ENCODE data around the gene MRPL33. TPM values are rescaled to one million over a fixed set of nuclear protein-coding genes. Genes with fewer than 3 reads are reported as not detected.
A peak's percentile ranks its signal among the peaks of the same experiment; 100 is the strongest.
"Not testable (repeated sequence)": the region's sequence is repeated elsewhere in the genome, so short reads cannot be mapped to it uniquely, and the experiment has no call there.

Gene MRPL33
- polyA plus RNA-seq, 6 donors from 2014 or later: 165 to 215 (median 182) TPM

DNA sequence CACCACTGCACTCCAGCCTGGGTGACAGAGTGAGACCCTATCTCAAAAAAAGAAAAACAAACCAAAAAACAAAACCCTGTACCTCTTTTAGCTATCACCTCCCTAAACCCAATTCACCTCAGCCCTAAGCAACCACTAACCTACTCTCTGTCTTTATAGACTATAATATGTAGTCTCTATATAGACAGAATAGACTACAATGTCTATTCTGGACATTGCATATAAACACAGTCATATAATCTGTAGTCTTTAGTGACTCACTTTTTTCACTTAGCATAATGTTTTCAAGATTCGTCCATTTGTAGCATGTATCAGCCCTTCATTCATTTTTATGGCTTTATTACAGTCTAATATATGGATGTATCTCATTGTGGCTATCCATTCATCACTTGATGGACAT lies 37.2 kb upstream of the MRPL33 start:
- peaks cover 5 to 36% (median 34%) of the 10 kb centered on the region in 3 donors for H3K27me3 Mint-ChIP-seq
- H3K27ac Mint-ChIP-seq: no peak overlapping the region
- DNase-seq (no peak), ATAC-seq (ENCODE audit: low read depth in 2 of 2) (no peak)
- peak overlapping the region in 3 of 8 donors; percentile 17 to 76 (median 40) for H3K4me3 Mint-ChIP-seq
- H3K36me3 Mint-ChIP-seq: peaks cover 0 to 4% of the 10 kb centered on the region in 2 donors
- H3K9me3 Mint-ChIP-seq: peaks cover 0 to 21% (median 3%) of the 10 kb centered on the region in 7 donors
- peaks cover 0 to 11% (median 4%) of the 10 kb centered on the region in 3 donors for H3K4me1 Mint-ChIP-seq

DNA sequence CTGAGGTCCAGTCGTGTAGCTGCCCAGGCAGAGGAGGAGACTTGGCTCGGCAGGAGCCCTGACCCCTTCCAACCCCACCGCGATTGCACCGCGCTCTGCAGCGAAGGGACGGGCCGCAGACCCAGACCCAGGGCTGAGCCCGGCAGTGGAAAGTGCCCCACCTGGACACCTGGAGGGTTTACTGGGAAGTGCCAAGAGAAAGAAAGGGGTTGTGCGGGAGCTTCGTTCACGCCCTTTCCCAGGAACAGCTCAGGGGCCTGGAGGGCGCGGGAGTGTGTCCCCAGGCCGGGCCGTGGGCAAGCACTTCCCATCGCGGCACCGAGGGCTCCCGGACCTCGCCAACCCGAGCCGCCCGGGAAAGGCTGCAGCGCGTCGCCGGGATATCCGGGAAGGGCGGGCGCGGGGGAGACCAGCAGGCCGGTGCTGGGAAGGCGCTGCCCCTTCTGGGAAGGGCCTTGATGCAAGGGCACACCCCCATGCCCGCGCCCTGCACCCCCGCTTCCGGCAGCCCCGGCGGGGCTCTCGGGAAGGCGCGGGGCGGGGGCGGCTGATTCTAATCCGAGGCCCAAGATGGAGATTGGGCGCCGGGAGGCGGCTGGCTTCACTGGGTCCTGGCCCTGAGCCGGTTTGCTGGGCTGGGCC lies 36.1 kb upstream of the MRPL33 start:
- DNase-seq: peak; percentile 12
- Mint-ChIP-seq H3K27ac (peak overlapping the region in 2 of 6 donors; percentile 39 to 65), H3K4me3 (peak overlapping the region; percentile 53 to 83 (median 74)), H3K9me3 (peaks cover 0 to 21% (median 4%) of the 10 kb centered on the region in 7 donors), H3K27me3 (peaks cover 5 to 36% (median 36%) of the 10 kb centered on the region in 3 donors), H3K4me1 (peaks cover 0 to 11% (median 4%) of the 10 kb centered on the region in 3 donors), H3K36me3 (peaks cover 0 to 4% of the 10 kb centered on the region in 2 donors)
- ATAC-seq (ENCODE audit: low read depth in 2 of 2): peak; percentile 32 to 44

DNA sequence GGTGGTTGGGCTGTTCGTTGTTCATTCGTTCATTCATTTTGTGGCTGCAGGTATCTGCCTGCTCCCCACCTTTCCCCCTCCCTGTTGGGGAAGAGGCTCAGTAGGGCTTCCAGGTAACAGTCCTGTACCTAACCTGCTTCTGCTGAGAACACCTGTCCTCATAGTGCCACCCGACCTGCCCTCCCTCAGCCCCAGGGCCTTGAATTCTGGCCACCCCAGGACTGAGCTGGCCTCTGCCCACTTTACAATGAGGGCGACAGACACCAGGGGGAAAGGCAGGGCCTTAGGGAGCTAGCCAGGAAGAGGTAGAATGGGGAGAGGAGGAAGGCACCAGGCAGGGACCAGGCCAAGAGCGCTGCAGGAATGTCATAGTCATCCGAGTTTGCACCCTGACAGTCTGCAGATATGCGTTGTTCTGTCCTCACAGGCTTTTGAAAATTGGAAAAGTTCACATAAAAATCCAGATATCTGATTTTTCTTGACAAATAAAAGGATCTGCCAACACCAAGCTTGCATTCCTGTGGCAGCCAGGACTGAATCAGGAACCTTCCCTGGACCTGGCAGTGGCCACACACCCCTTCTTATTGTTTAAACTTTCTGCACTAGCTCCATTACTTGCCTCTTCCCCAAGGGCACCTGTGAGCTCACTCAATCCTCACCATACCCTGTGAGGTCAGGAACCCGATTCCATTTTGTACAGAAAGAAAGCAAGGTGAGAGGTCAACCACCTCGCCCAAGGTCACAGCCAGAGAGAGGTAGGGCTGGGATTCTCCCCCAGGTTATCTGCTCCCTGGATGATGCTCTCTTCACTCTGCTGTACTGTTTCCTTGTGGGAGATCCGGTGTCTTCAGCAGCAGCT lies 35.3 kb upstream of the MRPL33 start:
- ATAC-seq (ENCODE audit: low read depth in 2 of 2) (no peak), DNase-seq (no peak)
- H3K36me3 Mint-ChIP-seq: peaks cover 4 to 6% of the 10 kb centered on the region in 2 donors
- H3K27me3 Mint-ChIP-seq: peaks cover 5 to 36% (median 36%) of the 10 kb centered on the region in 3 donors
- H3K9me3 Mint-ChIP-seq: peaks cover 0 to 28% (median 5%) of the 10 kb centered on the region in 7 donors
- peak overlapping the region in 7 of 8 donors; percentile 33 to 73 (median 58) for H3K4me3 Mint-ChIP-seq
- H3K27ac Mint-ChIP-seq: no peak overlapping the region
- peaks cover 0 to 11% (median 4%) of the 10 kb centered on the region in 3 donors for H3K4me1 Mint-ChIP-seq

DNA sequence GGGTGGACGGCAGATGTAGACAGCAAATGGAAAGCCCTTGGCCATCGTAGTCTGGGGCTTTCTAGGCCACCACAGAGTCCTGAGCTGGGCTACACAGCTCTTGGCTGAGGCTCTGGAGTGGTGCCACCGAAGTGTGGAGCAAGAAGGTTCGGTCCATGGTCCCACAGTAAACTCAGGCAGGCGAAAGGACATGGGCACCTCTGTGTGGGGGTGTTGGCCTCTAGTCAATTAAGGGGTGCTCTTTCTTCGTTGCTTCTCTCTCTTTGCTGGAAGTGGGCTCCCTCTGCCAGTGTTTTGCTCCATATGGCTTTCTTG lies 34.7 kb upstream of the MRPL33 start:
- Mint-ChIP-seq H3K36me3 (peaks cover 4 to 6% of the 10 kb centered on the region in 2 donors), H3K27me3 (peaks cover 5 to 36% (median 36%) of the 10 kb centered on the region in 3 donors), H3K4me1 (peaks cover 0 to 11% (median 4%) of the 10 kb centered on the region in 3 donors), H3K4me3 (peak overlapping the region in 5 of 8 donors; percentile 12 to 44 (median 35)), H3K27ac (no peak overlapping the region), H3K9me3 (peaks cover 0 to 30% (median 8%) of the 10 kb centered on the region in 7 donors)
- DNase-seq: no peak
- no peak for ATAC-seq (ENCODE audit: low read depth in 2 of 2)

DNA sequence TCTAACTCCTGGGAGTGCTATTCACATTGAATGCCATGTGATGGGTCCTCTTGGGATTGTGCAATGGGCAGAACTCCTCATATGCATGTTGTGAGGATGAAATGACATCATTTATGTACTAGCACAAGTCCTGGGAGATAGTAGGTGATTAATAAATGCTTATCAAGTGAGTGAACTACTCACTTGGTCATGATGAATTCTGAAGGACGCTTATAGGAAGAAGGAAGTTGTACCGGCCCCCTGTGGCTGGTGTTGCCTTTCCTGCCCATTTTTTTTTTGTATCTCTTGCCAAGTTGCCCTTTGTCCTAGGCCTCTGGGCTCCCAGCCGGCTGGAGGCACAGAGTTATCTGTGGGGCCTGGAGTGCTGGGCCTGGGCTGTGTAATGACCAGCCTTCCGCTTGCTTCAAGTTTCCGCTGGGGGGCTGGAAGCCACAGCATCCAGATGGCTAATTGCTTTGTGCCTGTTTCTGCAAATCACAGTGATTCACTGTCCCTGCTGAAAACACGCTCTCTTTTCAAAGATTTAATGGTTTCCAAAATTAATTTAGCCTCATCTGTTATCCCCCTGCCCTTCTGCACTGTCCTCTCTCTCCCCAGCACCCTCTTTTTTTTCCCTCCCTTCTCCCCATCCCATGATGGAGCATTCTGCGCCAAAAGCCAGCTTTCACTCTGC lies 33.7 kb upstream of the MRPL33 start:
- peaks cover 4 to 6% of the 10 kb centered on the region in 2 donors for H3K36me3 Mint-ChIP-seq
- DNase-seq: no peak

DNA sequence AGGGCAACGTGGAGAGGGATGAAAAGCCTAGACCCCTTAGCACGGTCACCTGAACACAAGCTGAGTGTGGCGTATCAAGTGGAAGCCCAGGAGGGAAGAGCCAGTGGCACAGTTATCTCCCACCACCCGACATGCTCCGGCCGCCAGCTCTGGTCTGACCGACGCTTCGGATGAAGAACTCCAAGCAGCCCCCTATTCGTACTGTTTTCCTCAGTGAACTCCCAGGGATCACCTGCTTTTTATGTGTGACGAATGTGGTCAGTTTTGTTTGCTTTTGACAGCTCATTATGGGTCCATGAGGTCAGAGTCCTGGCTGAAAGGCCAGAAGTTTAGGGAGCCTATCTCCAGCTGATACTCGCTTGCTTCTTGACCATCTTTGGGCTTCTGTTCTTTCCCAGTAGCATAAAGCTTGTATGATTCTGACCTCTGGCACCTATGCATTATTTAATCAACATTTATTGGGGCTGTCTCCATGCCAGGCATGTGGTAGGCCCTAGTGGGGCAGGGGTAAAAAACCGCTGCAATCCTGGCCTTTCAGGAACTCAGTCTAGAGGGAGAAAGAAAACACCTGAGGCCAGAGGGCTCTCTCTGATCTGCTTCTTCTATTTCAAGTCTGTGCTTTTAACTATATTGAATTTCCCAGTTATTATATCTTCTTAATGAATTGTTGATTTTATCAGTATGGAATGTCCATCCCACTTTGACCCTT lies 33.0 kb upstream of the MRPL33 start:
- Mint-ChIP-seq H3K4me3 (peak overlapping the region in 1 of 8 donors; percentile 75), H3K27ac (peak overlapping the region in 1 of 6 donors; percentile 36), H3K27me3 (peaks cover 8 to 36% (median 36%) of the 10 kb centered on the region in 3 donors), H3K36me3 (peaks cover 4 to 6% of the 10 kb centered on the region in 2 donors), H3K9me3 (peaks cover 0 to 26% (median 8%) of the 10 kb centered on the region in 7 donors), H3K4me1 (peaks cover 0 to 11% (median 4%) of the 10 kb centered on the region in 3 donors)
- DNase-seq (no peak), ATAC-seq (ENCODE audit: low read depth in 2 of 2) (no peak)

More for the DNA sequence above, 33.7 kb upstream of the MRPL33 start:
- H3K27me3 Mint-ChIP-seq: peaks cover 8 to 36% (median 36%) of the 10 kb centered on the region in 3 donors
- peaks cover 0 to 11% (median 4%) of the 10 kb centered on the region in 3 donors for H3K4me1 Mint-ChIP-seq
- H3K9me3 Mint-ChIP-seq: peaks cover 0 to 30% (median 8%) of the 10 kb centered on the region in 7 donors
- no peak for ATAC-seq (ENCODE audit: low read depth in 2 of 2)
- peak overlapping the region in 1 of 8 donors; percentile 21 for H3K4me3 Mint-ChIP-seq
- no peak overlapping the region for H3K27ac Mint-ChIP-seq

DNA sequence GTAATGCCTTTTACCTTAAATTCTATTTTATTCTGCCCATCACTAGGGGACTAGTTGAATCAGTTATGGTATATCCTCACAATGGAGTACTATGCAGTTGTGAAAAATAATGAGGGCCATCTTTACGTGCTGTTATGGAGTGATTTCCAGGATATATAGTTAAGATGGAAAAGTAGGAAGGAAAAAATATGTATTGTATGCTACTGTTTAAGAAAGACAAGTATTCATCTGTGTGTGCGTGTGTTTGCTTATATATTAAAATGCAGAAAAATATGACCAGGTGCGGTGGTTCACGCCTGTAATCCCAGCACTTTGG lies 32.5 kb upstream of the MRPL33 start:
- Mint-ChIP-seq H3K27me3 (peaks cover 8 to 36% (median 36%) of the 10 kb centered on the region in 3 donors), H3K27ac (no peak overlapping the region), H3K36me3 (peaks cover 4 to 6% of the 10 kb centered on the region in 2 donors), H3K9me3 (peaks cover 0 to 21% (median 8%) of the 10 kb centered on the region in 7 donors), H3K4me3 (no peak overlapping the region), H3K4me1 (peaks cover 0 to 11% (median 4%) of the 10 kb centered on the region in 3 donors)
- no peak for ATAC-seq (ENCODE audit: low read depth in 2 of 2)
- no peak for DNase-seq

DNA sequence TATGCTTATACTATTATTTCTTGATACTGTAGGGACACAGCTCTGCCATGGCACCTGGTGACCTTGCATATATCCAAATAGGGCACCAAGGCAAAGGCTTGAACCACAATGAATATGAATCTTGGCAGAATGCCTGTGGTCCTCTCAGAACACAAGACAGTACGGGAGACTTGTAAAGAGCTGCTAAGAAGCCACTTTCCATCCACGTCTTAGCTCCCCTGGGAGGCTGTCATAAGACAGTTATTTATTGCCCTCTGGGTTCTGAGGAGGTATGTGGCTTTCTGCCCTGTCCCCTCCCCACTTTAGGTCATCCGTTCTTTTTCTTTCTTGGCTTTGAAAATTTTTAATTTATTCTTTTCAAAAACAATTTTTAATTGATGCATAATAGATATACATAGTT lies 29.8 kb upstream of the MRPL33 start:
- H3K27me3 Mint-ChIP-seq: peaks cover 9 to 41% (median 37%) of the 10 kb centered on the region in 3 donors
- ATAC-seq (ENCODE audit: low read depth in 2 of 2) (no peak), DNase-seq (no peak)
- H3K27ac Mint-ChIP-seq: no peak overlapping the region
- H3K4me1 Mint-ChIP-seq: peaks cover 0 to 2% (median 0%) of the 10 kb centered on the region in 3 donors
- H3K36me3 Mint-ChIP-seq: peaks cover 4 to 6% of the 10 kb centered on the region in 2 donors
- no peak overlapping the region for H3K4me3 Mint-ChIP-seq
- H3K9me3 Mint-ChIP-seq: peaks cover 0 to 16% (median 7%) of the 10 kb centered on the region in 7 donors

DNA sequence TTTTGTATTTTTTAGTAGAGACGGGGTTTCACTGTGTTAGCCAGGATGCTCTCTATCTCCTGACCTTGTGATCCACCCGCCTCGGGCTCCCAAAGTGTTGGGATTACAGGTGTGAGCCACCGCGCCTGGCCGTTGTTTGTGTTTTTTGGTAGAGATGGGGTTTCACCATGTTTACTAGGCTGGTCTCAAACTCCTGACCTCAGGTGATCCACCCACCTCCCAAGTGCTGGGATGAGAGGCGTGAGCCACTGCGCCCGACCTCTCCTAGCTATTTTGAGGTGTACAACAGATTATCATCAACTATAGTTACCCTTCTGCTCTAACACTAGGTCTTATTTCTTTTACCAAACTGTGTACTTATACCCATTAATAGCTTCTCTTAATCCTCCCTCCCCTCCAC lies 28.9 kb upstream of the MRPL33 start:
- Mint-ChIP-seq H3K27me3 (peaks cover 11 to 32% (median 29%) of the 10 kb centered on the region in 3 donors), H3K4me3 (no peak overlapping the region), H3K36me3 (peaks cover 4 to 6% of the 10 kb centered on the region in 2 donors), H3K9me3 (peaks cover 0 to 16% (median 7%) of the 10 kb centered on the region in 7 donors), H3K4me1 (no peaks in the 10 kb centered on the region), H3K27ac (no peak overlapping the region)
- DNase-seq (no peak), ATAC-seq (ENCODE audit: low read depth in 2 of 2) (no peak)

DNA sequence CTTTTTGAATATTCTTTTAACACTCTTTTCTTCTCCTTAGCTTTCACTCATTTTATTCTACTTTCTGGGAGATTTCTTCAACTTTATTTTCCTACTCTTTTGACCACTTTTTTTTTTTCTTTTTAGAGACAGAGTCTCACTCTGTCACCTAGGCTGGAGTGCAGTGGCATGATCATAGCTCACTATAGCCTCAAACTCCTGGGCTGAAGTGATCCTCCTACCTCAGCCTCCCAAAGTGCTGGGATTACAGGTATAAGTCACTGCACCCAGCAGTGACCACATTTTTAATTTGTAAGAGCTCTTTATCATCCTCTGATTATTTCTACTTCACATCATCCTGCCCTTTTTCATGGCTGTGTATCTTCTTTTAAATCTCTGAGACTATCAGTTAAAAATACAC lies 26.0 kb upstream of the MRPL33 start:
- not testable (repeated sequence) for H3K4me3 Mint-ChIP-seq; ATAC-seq (ENCODE audit: low read depth in 2 of 2); H3K4me1 Mint-ChIP-seq; DNase-seq
- Mint-ChIP-seq H3K27ac (peak overlapping the region in 1 of 6 donors; percentile 77), H3K27me3 (peaks cover 24 to 32% (median 25%) of the 10 kb centered on the region in 3 donors), H3K9me3 (peaks cover 1 to 21% (median 15%) of the 10 kb centered on the region in 7 donors), H3K36me3 (peaks cover 0 to 19% of the 10 kb centered on the region in 2 donors)

DNA sequence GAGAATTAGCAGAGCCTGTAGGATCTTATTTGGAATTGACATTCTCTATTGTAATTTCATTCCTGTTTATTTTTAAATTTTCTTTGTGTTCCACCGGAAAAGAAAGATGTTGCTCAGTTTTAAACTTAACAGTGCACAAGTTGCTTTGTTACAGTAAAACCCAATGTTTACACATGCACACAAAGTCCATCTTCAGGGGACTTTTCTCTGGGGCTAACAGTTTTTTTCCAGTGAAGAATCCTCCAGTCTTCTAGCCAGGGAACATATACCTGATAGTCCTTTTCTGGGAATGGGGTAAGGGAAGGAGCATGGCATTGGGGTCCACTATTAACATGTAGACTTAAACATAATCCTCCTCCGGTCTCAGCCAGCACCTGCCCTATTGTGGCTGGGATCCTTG lies 25.2 kb upstream of the MRPL33 start:
- peaks cover 0 to 13% of the 10 kb centered on the region in 2 donors for H3K36me3 Mint-ChIP-seq
- H3K4me1 Mint-ChIP-seq: no peaks in the 10 kb centered on the region
- no peak for ATAC-seq (ENCODE audit: low read depth in 2 of 2)
- peaks cover 24 to 32% (median 25%) of the 10 kb centered on the region in 3 donors for H3K27me3 Mint-ChIP-seq
- DNase-seq: no peak
- no peak overlapping the region for H3K4me3 Mint-ChIP-seq
- H3K9me3 Mint-ChIP-seq: peaks cover 1 to 13% (median 10%) of the 10 kb centered on the region in 7 donors
- no peak overlapping the region for H3K27ac Mint-ChIP-seq

DNA sequence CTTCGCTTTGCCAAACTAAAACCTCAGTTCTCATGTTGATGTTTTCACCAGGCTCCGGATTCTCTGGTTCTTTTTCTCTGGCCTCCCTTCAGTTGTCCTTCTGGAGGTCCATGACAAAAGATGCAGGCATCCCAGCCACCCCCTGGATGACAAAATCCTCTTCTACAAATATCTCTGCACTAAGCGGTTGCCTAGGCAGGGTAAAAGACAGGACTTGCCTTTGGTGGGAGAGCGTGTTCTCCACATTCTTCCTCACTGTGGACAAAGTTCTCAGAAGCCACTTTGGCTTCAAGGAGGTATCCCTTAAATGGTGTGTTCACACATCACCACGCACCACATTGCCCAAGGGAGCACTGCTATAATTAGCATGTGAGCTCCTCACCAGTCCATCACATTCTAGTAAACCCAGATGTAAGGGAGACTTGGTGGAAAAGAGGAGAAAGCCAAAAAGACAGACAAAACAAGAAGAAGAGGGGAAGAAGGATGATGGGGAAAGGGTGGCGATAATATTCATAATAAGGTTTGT lies 23.6 kb upstream of the MRPL33 start:
- no peak overlapping the region for H3K27ac Mint-ChIP-seq
- H3K4me1 Mint-ChIP-seq: no peaks in the 10 kb centered on the region
- ATAC-seq (ENCODE audit: low read depth in 2 of 2) (no peak), DNase-seq (no peak)
- H3K9me3 Mint-ChIP-seq: peaks cover 1 to 13% (median 10%) of the 10 kb centered on the region in 7 donors
- peaks cover 0 to 13% of the 10 kb centered on the region in 2 donors for H3K36me3 Mint-ChIP-seq
- no peak overlapping the region for H3K4me3 Mint-ChIP-seq
- H3K27me3 Mint-ChIP-seq: peaks cover 26 to 40% (median 33%) of the 10 kb centered on the region in 3 donors
